HPDE6-E6E7 (cell line): ENCODE results near the gene DERA.
"Not testable (repeated sequence)": the region's sequence is repeated elsewhere in the genome, so short reads cannot be mapped to it uniquely, and the experiment has no call there.

Experiments used
- DNase-seq: peaks from one replicate; pipeline ENCODE4 v3.0.0; 2011; ENCODE audit warnings: missing footprints; ENCODE audit errors: extremely low spot score

DERA gene

DNA sequence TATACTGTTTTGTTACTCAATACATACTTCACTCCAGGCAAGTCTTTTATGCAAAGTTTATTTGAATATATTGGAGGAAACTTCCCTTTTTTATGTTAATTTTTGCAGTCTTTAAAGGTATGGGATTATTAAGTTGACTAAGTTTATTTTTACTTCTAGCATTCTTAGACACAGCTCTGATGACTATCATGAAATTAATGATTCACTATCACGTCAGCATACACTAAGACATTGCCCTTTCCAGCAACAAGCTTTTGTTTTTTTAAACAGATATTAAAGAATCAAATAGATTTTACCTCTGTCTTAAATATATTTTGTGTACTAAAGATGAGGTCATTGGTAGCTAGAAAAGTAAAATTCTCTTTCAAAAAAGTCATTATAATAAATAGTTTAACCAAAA, 52.1 kb downstream of the DERA start:
- DNase-seq = peak; percentile 15

DNA sequence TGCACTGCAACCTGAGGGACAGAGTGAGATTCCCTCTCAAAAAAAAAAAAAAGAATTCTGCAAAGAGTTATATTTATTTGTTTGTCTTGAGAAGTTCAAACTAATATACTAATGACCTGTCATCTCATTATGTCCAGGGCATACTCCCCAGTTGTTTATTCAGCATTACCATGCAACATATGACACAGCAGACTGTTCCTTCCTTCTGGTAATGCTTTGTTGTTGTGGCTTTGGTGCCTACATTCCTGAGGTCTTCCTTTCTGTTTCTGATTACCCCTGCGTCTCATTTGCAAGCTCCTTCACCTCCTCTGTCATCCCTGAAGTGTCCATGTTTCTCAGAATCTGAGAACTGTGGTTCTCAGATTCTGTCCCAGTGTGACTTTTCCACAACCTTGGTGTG, 55.3 kb downstream of the DERA start:
- no peak for DNase-seq

DNA sequence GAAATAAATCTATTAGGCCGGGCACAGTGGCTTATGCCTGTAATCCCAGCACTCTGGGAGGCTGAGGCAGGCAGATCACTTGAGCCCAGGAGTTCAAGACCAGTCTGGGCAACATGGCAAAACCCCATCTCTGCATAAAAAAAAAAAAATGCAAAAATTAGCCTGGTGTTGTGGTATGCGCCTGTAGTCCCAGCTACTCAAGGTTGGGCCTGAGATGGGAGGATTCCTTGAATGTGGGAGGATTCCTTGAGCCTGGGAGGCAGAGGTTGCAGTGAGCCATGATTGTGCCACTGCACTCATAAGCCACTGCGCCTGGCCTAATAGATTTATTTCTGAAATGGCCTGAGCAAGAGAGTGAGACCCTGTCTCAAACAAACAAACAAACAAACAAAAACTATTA, 55.9 kb downstream of the DERA start:
- not testable (repeated sequence) for DNase-seq

DNA sequence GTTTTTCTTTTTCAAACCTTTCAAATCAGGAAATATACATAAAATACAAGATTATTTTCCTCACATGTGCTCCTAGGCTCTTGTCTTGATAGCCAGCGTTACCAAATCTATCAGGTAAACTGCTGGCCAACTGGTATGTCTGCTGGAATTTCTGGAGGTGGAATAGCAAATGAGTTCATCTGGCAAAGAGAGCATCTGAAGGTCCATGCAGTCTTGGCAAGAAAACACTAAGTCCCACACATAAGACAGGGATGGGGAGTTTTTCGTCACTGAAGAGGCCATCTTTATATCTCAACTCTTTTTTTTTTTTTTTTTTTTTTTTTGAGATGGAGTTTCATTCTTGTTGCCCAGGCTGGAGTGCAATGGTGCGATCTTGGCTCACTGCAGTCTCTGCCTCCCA, 60.1 kb downstream of the DERA start:
- DNase-seq = no peak

DNA sequence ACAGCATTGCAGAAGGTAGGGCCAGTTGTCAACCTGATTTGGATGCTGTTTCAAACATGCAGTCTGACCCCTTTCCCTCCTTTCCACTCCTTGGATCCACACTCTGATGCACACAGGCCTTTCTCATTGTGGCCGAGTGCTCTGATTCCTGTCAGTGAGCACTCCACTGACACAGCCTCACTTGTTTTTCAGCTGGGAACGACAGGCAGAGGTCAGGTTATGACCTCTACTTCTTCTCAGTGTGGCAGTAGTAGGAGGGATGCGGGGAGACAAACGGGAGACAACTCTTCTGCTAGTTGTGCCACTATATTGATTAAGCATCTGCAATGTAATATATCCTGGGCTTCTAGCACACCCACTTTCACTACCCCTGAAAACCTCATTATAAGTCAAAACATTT, 61.8 kb downstream of the DERA start:
- DNase-seq = no peak

DNA sequence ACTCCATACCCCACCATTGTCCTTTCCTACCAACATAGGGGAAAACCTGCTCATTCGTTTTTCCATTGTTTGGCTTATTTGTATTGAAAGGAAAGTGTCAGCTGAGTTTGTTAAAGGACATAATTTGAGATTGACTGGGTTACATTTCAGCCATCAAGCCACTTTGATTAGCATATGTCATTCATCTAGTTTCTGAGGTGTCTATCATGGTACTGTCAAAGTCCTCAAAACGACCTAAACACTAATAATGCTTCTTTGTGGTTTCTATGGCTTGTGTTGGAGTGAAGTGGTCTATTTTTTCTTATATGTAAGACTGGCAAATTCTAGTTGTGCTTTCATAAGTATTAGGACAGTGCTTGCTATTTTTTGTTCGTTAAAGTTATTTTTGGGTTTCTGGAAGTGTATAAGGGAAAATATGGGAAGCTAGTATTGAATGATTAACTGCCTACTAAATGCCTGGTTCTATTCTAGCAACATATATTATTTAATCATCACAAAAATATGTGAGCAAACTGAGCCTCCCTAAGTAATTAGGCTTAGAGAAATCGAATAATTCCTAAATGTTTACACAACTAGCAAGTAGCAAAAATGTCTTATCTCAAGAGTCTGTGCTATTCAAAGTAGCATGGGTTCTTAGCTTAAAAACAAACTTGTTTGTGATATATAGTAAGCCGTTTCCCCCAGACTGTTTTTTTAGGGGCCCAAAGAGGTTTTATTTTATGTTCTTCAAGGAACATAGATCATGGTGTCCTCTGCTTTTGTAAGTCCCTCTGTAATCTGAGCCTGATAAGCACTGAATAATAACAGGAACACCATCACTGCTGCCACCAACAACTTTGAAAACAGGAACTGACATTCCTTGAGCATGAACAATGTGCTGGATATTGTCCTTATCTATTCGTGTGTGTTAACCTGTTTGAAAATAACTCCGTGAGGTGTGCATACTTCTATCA, 67.1 kb downstream of the DERA start:
- DNase-seq = peak; percentile 51

DNA sequence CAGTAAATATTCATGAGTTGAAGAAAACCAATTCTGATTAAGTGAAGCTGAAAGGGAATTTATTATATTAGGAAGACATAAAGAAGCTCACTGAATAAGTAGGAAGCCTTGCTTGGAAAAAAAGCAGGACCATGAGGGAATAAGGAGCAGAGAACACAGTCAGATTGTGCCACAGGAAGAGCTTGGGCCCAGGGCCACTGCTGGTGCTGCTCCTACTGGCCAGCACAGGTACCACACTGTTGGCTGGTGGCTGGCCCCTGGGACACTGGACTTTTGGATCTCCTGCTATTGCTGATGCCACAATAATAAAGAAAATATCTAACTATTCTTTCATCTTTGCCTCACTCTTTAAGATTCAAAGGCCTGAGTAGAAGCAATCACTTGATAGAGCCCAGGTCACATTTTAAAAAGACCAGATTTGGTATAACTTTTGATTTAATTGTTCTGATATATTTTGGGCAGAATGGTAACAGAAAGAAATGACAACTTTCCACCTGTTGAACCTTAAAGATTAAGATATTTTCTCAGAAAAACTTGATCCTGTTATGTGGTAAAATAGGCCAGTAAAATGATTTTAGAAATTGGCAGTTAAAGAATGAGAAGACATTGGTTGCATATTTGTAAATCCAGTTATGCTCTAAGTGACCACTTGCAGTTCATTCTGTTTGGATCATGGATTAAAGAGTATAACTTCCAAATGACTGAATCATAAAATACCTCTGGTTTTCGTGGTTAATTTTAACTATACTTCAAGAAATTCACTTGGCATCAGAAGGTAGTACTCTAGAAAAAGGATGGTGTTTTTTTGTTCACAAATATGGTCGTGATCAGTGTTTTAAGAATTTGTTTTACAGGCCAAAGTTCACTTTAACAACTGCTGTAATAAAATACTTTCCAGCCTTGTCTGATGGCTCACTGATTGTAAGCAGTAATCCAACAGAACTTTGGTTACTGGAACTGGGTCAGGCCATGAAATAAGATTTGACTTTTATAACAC, 68.3 kb downstream of the DERA start:
- DNase-seq = peak; percentile 28

DNA sequence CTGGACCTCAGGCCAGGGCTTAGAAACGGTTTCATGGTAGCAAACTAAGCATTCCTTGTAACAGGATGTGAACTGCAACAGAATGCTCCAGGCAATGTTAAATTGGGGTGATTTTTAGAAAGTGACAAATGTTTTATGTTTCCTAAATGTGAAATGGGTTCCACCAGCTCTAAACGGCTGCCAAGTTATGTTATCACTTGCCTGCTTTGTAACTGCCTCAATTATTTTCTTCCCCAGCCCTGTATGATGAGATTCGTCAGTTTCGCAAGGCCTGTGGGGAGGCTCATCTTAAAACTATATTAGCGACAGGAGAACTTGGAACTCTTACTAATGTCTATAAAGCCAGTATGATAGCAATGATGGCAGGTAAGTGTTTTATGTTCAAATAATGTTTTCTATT, 70.9 kb downstream of the DERA start:
- no peak for DNase-seq

DNA sequence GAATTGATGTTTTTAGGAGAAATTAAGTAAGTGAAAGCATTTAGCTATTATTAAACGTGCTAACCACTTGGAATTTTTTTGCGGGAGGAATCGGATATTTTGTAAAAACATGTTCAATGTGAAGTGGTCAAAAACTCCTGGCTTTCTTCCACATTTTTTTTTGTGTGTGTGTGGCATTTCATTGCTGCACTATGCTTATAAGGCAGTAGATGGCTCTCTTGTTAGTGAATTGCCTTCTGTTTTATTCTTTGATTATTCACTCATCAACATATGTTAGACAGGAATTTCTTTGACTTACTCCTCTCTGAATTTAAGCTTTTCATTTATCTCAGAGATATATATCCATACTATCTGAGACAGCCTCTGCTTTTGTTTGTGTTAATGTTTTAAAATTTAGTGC, 71.3 kb downstream of the DERA start:
- no peak for DNase-seq

DNA sequence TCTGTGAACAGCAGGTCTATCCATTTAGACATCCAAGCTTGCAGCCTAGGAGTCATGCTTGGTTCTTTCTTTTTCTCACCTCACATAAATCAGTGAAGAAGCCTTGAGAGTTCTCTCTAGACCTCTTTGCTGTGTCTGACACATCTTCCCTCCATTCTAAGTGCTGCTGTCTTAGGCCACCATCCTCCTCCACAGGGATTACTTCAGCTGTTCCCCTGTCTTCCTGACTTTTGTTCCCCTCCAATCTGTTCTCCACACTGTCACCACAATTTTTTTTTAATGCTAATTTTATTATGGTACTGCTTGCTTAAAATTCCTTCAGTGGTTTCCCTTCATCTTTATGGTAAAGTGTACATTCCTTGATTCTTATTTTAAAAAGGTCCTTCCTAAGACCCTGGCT, 71.8 kb downstream of the DERA start:
- no peak for DNase-seq

DNA sequence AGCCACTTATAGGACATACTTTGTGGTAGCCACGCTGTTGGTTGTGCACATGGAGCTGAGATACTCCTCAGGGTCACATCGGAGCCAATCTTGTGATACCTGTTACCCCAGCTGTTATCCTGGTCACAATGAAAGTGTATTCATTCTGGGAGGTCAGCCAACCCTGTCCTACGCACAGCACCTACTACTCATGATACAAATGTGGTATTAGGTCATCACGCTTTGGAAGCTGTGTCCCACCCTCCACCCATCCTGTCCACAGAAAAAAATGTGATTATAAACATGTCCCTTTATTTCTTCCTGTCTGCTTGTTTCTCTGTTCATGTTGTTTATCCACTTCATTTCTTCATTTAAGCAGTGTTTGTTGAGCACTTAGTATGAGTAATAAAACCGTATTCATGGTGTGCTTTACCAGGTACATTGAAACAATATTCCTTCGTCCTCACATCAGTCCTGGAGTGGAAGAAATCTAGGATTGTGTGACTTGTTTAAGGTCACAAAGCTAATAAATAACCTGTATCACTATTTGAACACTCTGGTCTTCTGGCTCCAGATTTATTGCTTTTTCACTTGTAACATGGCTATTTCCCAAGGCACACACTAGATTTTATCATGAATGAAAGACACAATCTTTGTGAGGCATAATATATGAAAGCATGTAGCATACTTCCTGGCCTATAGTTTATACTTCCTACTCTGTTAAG, 73.1 kb downstream of the DERA start:
- DNase-seq = no peak

DNA sequence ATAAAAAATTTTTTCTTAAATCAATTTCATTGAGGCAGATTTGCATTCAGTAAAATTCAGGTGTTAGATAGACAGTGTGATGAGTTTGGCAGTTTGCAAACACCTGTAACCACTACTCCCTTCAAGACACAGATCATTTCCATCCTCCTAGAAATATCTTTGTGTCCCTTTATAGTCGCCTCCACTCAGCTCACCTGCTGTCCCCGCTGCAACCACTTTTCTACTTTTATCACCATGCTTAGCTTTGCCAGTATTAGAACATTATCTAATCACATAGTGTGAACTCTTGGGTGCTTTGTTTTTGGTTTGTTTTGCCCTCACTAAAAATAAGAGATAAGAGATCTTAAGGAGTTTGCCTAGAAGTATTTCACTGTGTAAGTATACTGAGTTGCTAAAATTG, 73.8 kb downstream of the DERA start:
- DNase-seq = no peak

DNA sequence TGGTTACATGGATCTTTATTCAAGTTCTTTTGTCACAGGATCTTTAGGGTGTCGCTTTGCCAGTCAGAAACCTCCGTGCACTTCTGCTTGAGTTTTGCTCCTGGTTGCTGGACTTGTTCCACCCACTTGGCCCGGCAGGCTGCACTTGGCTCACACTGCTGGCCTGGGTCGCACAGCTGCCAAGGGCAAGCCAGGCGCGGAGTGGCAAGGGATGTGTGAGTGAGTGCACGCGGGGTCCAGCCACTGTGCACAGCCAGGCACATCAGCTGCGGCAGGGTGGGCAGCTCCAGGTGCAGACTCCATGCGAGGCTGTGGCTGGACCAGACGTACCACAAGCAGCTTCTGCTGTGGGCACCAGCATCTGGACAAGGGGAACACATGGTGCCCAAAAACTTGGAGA, 76.6 kb downstream of the DERA start:
- DNase-seq = no peak

DNA sequence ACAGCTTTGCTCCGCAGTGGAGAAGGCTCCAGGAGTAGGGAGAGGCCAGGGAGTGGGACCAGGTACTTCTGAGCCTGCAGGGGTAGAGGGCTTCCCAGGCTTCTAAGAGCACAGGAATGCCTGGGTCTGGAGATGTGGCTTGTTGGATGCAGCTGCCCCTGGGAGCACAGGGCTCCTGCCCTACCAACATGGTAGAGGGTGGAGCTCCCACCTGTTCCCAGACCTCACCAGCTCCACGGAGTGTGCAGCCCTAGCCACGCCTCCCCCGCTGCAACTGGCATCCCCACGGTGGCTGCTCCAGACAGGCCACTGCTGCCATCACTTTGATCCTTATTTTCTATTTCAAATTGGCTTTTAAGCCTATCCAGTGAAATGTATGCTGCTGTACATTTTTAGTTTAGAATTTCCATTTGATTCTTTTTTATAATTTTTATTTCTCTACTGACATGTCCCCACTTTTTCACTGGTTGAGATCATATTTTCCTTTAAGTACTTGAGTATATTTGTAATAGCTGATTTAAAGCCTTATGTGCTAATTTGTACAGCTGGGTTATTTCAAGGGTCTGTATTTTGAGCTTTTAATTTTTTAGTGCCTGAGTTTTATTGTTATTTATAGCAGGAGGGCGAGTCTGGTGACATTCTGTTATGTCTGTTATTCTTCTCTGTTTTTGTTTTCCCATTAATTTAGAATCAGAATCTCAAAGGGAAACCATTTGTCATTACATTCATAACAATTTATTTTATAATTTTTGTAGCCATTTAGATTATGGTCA, 78.0 kb downstream of the DERA start:
- no peak for DNase-seq

DNA sequence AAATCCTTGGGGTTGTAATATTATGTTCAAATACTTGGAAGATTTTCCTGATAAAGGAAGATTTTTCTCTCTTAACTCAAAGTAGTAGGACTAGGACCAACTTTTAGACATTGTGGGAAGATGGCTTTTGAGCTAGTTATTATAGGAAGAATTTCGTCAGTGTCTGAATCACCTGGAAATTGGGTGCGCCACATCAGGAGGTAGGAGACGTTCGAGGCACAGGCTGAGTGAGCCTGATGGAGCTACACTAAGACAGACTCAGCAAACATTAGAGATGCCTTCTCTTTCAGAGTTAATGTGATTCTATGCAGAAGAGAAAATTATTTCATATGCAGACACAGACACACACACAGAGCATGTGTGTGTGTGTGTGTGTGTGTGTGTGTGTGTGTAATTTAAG, 84.7 kb downstream of the DERA start:
- no peak for DNase-seq

DNA sequence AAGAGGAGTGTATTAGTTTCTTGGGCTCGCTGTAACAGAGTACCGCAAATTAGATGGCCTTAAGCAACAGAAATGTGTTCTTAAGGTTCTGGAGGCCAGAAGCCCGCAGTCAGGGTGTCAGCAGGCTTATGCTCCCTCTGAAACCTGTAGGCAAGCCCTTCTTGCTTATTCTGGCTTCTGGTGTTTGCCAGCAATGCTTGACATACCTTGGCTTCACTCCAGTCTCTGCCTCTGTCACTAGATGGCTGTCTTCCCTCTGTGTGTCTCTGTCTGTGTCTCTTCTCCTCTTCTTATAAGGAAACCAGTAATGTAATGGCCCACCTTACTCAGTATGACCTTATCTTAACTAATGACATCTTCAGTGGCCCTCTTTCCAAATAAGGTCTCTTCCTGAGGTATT, 85.1 kb downstream of the DERA start:
- no peak for DNase-seq

DNA sequence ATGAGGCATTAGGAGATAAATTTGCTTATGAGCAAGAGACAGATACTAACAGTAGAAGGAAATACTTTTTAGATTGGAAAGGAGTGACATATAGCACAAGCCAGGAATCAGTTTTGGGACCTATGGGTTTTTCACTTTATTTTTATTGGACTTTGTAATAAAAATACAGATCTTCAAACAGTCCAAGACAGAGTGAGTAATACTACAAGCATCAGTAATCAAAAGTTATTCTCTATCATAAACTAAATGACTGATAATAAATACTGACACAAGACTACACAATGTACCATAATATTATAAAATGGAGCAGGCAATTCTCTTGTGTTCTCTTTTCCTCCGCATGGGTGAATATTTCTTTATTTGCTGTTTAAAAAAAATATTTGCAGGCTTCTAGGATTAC, 85.8 kb downstream of the DERA start:
- DNase-seq = no peak

DNA sequence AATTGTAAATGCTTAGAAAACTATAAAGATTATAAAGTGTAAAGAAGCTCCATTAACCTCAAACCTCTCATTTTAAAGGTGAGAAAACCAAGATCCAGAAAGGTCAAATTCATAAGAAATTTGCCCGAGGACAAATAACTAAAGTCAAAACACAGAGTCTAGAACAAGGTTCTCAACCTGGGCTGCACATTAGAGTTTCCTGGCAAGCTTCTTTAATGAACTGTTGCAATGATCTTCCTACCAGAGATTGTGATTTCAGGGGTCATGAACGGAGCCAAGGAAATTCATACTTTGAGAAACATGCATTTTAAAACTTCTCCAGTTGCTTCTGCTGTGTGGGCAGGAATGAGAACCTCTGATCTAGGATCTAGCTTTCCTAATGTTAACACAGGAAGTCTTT, 86.8 kb downstream of the DERA start:
- no peak for DNase-seq

DNA sequence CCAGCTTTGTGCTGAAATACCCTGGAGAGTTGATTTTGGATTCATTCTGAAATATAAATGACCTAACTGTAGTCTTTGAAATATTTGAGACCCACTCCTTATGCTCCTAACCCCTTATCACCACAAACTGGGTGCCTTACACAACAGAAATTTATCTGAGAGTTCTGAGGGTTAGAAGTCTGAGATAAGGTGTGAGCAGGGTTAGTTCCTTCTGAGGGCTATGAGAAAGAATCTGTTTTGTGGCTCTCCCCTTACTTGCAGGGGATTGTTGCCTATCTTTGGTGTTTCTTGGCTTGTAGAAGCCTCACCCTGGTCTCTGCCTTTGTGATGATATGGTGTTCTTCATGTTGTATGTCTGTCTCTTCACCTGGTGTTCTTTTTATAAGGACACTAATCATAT, 91.7 kb downstream of the DERA start:
- no peak for DNase-seq

DNA sequence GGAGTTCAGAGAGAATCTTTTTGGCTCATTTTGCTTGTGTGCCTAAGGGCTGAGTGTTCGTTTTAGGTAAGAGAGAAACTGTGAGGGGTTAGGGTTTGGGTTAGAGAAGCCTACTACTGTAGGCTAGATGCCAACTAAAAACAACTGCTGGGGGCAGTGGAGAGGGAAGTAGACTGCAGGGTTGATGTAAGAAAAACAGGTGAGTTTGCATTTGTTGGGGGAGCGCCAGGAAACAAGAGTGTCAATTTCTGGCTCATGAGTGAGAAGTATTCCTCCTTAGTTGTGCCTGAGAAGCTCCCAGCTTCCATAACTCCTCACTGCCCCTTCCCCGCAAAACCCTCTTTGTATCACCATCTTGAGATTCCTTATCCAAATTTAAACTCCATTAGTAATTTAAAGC, 92.3 kb downstream of the DERA start:
- no peak for DNase-seq

DNA sequence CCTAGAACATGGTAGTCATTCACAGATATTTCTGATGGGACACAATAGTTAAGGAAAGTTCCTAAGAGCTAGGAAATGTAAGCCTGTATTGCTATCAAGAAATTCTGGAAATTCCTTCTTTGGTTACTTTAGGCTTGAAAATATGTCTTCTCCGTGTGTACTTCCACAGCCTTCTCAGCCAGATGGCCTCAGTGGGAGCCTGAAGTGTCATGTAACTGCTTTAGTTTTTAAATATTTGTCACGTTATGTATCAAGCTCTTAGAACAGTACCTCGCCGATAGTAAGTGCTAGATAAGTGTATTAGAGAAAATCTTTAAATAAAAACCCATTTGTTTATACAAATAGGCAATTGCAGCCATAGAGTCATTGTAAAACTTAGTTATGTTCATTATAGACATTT, 95.6 kb downstream of the DERA start:
- DNase-seq = no peak
